ENCODE results near the gene NHS.

Gene NHS

DNA sequence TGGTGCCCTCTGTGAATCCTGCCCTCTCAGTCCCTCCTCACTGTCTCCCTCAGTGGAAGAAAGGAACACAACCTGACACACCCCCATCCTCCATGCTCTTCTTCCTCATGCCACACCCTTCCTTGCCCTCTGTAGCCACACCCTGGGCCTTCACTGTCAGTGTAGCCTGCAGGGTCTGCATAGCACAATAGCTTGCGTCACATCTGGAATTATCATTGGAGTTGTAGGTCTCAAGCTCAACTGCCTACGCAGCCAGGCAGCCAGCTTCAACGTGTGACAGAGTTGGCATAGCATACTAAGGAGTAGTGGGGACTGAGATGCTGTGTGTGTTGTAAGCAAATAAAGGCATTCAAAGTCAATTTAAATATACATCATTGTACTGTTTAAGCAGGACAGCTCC lies 248.8 kb downstream of the NHS start:
- DNase-seq (ENCODE audit: low spot score) = no peak

DNA sequence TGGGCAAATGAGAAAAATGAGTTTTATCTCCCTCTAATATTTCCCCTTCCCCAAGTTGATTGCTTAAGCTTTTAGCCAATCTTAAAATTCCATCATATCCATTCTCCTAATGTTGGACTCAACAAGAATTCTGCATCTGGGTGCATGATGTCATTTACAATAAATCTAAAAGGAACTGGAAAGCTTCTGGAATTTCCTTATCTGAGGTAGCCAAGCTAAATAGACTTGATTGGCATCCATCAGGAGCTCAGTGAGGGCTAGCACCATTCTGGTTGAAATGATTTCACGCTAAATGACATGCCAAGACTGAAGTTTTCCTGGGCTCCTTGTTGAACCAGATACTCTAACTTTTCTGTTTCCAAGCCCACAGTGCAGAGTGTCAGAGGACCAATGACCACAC lies 252.0 kb downstream of the NHS start:
- no peak for DNase-seq (ENCODE audit: low spot score)

DNA sequence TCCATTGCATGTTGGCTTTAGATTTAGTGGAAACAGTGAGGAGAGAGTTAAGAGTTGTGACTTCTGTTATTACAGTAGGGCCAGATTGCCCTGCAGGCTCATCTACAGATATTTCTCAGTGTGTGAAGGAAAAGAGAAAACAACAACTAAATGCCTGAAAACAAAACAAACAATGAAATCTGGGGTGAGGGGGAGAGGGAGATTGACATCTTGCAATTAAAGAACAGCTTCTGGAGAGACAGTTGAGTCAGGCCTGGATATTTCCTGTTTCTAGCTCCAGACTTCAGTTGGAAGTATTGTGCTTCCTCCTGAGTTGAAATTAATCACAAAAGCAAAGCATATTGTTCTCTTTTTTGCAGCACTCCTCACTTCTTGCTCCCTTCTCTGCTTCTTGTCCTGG lies 254.0 kb downstream of the NHS start:
- no peak for DNase-seq (ENCODE audit: low spot score)

DNA sequence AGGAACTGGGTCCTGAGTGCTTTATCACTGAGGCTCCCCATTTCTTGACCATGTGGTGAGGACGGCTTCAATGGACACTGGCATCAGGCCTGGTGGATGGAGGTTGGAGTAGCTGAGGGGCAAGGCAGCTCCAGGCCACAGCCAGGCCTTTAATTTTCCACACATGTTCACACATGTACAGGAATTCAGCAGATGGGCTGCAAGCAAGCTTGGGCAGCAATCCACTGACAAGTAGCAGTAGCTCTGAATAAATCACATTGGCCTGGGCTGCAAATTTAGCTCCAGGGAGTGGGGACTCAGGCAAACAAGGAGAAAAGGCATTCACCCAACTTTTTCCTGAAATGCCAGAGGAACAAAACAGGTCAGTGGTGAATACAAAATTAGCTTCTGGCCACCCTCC lies 254.5 kb downstream of the NHS start:
- no peak for DNase-seq (ENCODE audit: low spot score)

DNA sequence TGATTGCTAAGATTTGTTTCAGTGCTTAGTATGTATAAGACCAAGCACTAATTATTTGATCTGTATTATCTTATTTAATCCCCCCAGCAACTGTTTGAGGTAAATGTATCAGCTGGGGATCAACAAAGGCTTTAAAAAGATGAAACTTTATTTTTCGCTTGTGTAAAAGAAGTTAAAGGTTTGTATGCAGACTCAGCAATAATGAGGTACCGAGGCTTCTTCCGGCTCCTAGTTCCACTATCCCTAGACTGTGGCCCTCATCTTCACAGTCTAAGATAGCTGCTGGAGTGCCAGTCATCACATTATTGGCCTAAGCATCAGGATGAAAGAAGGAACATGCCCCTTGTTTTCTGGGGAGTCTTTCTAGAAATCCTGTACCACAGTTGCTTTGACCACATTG lies 256.6 kb downstream of the NHS start:
- DNase-seq (ENCODE audit: low spot score) = no peak

DNA sequence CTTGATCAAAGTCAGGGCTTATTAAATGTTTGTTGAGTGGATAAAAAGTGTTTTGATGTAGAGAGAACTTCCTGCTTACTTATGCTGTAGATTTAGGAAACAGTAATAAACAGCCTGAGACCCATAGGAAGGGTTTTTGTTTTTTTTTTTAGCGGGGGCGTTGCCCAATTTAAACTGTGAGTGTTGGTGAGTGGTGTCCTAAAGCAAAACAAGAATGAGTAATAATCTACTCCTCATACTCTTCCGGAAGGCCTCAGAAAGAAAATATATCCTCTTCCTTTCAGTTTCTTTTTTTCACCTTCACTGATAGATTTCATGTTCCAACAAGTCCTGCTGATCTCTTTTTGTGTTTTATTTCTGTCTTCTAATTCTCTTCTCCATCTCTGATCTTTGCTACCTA lies 257.9 kb downstream of the NHS start:
- DNase-seq (ENCODE audit: low spot score) = no peak

DNA sequence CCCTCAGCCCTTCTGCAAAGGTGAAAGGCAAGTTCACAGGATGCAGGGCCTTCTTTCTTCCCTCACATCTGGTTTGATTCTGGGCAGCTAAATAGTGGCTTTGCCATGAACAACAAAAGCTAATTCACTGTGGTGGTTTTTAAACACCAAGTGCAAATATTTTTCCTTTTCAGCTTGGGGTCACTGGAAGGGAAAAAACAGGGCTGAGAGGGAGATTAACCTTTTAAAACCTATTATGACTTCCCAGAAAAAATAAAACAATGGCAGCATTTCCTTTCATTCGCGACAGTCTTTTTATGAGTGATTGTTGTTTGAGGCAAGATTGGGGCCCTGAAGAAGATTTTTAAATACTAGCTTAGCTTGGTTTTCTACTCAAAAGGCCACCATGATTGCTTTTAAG lies 258.5 kb downstream of the NHS start:
- DNase-seq (ENCODE audit: low spot score) = no peak

DNA sequence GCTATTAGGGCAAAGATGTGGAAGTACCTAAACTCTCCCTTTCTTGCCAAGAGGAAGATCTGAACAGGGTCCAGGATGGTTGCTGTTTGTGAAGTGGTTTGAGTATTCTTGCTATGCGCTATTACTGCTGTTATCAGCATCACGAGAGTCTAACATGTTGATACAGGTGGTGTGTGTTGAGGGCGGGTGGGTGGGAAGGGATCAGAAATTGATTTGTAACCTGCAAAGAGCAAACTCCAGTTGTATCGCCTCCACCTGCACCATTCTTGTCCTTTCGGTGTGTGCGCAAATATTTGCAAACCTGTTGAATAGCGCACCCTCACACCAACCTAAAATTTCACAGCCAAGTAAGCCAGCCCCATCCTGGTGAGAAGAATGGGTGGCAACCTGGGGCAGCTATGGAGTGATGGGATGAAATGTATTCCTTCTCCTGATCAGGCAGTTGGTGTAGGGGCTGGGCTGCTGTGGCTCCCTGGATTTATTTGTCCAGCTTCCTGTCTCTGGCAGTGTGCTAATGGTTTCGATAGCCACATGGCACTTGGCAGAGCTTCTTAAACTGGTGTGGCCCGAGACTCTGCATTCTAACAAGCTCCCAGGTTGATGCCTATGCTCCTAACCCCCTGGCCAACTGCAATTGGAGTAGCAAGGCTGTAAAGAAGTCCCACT lies 259.7 kb downstream of the NHS start:
- DNase-seq (ENCODE audit: low spot score) = no peak

DNA sequence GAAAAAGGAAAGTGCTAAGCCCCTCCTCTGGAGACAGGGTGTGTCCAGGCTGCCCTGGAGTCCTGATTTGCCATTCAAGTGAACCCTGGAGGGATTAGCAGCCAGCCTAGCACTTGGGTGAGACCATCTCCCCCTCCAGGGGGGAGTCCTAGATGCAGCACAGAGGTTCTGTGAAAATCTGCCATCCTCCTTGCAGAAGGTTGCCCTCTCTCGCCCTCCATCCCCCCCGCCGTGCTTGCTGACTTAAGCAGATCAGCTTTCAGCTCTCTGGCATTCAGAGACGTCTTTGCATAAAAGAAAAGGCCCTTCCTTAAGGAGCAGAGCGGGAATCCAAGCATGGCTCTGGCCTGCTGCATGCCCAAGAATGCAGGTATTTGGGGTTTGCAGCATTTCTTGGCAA lies 260.2 kb downstream of the NHS start:
- DNase-seq (ENCODE audit: low spot score) = no peak

DNA sequence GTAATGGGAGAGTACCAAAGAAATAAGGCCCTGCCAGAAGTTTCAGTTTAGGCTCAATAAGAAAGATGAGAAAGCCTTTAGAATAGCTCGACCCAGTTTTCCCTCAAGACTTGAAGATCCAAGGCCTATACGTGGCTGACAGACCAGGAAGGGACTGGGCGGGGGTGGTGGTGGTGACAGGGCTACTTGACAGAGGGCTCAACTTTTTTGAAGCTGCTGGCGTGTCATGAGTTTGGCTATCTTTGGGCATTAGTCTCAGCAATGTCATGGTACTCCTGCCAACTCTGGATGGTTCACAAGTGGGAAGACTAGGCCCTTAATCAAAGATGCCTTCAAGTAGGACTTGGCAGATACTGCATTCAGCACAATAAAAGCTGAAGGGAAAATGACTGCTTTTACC lies 262.2 kb downstream of the NHS start:
- DNase-seq (ENCODE audit: low spot score) = no peak

DNA sequence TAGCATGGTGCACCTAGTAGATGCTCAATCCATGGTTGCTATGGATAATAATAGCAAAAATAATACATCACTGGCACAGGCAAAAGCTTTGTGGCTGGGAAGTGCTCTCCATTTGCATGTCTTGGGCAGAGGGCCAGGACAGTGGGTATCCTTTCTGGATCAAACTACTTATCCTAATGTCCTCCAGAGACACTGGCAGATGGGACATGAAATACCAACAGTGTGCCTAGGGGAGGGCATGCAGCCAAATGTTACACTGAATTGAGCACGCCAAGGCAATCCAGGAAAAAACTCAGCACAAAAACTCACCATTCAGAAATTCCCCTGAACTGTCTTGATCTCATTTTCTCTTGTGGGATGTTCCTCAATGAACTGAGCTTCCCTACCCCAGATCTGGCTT lies 263.7 kb downstream of the NHS start:
- DNase-seq (ENCODE audit: low spot score) = no peak

DNA sequence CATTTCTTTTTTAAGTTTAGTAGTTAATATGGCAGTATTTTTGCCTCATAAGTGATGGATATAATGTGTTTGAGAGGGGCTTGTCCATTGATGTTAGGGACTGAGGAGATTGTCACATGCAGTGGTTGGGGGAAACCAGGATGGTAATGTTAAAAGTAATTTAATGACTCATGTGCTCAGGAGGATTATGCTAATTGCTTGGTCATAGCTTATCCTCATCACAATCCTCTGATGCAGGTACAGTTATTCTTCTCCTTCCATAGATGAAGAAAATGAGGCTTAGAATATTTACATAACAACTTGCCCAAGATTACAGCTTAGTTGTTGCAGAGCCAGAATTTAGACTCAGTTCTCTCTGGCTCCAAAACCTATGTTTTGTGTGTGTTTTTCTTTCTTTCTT lies 267.9 kb downstream of the NHS start:
- no peak for DNase-seq (ENCODE audit: low spot score)

DNA sequence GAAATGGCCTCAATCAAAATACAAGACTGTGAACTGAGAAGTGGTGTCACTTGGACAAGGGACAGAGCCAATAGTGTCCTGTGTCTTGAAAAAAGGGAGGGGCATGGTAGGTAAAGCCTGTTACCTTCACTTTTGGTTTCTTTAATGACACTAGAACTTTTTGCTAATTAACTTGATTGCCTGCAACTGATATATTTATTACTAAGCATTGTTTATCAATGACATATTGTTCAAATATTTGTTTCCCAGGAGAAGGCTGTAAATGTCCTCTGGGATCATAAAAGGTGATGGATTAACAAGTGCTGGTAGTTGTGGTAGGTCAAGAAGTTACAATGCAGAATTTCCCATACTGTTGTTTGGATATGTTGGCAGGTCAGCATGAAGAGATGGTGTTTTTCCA lies 268.5 kb downstream of the NHS start:
- no peak for DNase-seq (ENCODE audit: low spot score)

DNA sequence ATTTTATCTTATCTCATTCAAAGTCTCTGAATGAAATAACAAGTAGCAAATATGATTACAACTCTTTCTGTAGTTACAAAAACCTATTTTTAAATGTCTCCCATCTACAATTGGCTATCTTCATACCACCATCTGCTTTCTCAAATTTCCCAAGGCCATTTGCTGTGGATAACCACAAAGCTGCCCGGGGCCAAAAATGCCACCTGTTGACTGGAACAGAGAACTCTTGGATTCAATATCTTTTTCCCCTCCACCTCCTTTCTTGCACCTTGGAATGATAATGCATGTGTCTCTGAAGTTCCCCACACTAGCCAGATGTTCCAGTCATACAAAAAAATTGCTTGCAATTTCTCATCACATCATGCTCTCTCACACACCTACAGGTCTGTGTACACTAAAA lies 269.0 kb downstream of the NHS start:
- no peak for DNase-seq (ENCODE audit: low spot score)

DNA sequence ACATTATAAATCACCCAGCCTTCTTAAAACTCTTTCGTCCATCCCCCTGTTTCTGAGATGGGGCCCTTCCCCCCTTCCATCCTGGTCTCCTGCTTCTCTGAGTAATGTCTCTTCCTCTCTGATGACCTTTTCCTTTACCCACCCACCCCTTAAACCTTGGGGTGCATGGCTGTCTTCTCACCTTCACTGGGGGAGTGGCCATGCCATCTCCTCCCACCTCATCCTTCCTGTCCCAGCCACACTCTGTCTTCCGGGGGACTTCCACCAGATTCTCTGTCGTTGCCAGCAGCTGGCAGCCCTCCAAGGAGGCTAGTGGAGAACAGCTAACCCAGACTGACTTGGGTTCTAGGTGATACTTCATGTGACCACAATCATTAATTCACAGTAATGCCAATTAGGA lies 279.1 kb downstream of the NHS start:
- DNase-seq (ENCODE audit: low spot score) = no peak

DNA sequence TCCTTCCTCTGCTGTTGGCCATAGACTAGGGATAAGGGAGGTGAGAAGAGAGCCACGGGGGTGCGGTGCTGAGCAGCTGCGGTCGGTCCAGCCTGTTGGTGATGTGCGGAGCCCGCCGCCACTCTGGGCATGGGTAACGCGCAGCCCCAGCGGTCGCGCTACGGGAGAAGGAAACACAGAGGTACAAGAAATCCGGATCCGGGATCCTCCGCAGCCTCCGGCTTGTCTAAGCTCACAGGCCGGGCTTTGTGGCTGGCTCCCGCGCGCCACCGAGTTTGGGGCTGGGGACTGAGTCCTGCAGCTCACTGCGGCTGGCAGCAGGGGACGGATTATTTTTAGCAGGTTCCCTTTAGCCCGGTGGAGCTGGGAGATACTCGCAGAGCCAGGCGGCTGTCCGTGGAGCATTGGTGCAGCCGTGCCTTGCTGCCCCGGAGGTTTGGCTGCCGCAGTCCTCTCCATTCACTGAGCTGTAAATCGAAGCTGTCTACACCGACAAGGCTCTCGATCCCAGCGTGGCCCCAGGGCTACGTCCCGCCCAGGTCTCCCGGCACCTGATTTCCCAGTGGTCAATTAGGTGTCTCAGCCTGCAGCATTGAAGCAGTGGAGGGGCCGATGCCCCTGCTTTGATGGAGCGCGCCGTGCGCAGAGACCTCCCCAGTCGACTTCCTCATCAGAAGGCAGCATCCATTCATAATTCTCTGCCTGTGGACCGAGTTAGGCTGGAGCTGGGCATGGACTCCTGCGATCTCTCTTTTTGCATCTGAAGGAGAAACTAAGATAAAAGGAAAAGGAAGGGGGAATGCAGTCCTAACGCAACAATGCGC lies 280.4 kb downstream of the NHS start:
- DNase-seq (ENCODE audit: low spot score) = peak; percentile 12

DNA sequence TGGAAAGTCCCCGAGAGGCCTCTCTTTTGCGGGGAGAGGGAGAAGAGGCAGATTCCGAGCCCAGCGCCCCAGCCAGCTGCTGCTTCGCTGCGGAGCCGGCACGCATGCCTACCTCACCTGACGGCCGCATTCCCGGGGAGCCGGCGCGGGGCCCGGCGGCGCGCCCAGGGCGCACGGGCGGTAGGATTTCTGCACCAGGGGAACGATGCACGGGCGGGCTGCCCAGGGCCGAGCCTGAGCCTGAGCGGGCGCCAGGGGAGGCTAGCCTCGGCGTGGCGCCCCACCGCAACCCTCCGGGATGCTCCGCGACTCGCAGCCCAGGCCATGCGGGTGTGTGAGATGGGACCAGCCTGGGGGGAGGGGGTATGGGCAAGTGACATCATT lies 281.0 kb downstream of the NHS start:
- peak; percentile 20 for DNase-seq (ENCODE audit: low spot score)

DNA sequence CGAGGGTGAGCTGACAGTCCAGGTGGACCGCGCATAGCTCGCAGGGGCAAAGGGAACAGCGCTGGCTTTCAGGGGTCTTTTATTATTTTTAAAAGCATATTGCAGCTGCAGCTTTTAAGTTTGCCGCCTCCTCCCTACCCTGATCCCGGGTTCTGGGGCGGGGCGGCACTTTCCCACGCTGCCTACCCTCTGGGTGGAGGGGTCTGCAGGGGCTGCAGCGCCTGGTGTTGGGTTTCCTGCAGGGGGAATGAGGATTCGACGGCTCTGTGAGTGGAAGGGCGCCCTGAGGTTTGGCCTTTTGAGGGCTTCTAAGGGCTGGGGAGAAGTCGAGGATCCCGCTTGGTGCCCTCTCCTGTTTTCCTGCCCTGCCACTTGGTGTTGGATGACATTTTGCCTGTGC lies 281.6 kb downstream of the NHS start:
- no peak for DNase-seq (ENCODE audit: low spot score)

DNA sequence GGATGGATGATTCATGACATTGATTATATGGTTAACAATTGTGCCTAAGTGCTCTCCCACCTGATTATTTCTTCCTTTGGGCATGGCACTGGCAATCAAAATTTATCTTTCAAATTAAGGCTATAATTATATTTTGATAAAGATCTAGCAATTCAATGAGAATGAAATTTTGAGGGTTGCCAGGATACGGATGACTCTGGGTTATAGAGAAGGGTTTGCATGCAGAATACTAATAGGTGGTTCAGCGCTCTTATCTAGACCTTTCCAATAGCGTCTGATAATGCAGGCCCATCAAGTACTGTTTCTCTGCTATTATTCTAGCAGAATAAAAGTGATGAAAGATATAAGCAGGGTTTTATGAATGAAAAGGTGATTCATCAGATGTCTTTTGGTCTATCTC lies 287.4 kb downstream of the NHS start:
- DNase-seq (ENCODE audit: low spot score) = no peak

DNA sequence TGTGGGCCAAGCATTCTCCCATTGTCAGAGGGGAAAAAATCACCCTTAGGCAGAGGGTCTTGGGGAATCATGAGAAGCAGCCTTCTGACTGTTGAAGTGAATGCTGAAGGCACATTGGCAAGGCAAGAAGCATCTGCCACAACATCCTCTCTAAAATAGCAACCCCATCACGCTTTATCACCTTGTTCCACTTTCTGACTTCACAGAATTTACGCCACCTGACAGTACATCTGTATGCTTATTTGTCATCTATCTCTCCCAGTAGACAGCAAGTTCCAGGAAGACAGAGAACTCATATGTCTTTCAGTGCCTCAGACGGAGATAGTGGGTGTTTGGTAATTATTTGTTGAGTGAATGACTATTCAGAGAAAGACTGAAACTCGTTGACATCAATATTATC lies 293.9 kb downstream of the NHS start:
- DNase-seq (ENCODE audit: low spot score) = no peak

DNA sequence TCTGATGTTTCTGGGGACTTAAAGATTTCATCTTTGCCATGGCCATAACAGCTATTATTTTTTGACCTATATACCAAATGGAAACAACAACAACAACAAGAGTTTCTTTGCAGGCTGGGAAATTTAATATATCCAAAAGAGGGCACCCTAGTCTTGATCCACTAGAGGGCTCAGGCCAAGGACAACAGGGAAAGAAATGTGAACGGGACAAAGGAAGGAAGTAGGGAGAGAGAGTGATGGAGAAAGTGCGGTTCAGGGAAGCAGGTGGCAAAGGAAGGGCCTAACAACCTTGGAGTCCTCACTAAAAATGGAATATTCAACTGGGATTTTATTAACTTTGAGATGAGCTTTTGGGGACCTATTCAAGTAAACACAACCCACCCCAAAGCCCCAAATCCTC lies 294.5 kb downstream of the NHS start:
- DNase-seq (ENCODE audit: low spot score) = no peak

DNA sequence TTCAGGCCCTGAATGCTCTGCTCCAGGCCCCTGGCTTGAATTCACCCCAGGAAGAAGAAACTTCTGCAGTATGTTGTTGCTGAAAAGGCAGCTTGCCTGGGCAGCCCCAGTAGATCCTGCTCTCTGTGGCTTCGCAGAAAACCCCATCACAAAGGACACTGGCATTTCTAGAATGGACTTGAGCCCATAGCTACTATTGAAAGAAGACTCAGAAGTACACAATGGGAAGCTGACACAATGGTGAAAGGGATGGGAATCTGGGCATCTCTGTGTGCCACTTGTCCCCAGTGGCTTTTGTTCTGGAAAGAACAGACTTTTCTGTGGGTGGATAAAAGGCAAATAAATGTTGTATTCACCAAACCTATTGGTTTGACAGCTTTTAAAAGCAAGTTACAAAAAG lies 294.9 kb downstream of the NHS start:
- no peak for DNase-seq (ENCODE audit: low spot score)

DNA sequence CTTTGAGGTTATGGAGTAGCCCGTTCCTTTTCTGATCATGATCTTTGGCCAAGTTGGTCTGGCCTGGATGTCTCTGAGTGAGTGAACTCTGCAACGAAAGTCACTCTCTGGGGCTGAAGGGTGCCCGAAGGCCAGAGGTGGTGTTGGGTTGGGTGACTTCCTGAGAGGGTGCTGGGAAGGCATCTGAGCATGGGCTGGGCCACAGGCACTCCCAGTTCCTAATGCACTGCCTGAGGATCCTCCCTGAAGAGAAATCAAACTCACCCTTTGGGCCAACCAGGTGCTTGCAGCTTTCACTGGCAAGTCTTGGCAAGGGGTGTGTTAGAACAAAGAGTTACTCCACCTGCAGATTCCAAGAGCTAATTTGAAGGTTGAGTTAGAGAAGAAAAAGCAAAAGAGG lies 295.9 kb downstream of the NHS start:
- DNase-seq (ENCODE audit: low spot score) = no peak

DNA sequence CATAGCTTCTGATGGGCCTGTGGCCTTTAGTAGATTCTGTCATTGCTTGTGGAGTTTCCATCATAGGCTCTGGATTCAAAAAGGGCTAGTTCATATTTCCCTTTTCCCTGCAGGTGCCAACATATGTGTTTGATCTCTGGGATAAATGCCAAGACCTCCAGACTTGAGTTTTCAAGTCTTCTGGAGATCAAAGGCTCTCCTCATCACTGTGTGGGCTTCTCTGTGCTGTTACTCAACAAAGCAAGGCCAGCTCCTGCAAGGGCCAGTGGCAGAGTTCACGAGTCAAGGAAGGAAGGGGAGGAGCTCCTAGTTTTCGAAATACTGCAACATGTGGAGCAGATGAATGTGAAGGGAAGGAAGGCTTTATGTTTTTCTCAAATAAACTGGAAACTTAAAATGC lies 299.6 kb downstream of the NHS start:
- no peak for DNase-seq (ENCODE audit: low spot score)
